ENCODE measurements around the gene ANGEL2.

GRCh38 chr1:212980123-212980785, 35.4 kb downstream of the ANGEL2 start:
- TF ChIP-seq, protein P1, sequence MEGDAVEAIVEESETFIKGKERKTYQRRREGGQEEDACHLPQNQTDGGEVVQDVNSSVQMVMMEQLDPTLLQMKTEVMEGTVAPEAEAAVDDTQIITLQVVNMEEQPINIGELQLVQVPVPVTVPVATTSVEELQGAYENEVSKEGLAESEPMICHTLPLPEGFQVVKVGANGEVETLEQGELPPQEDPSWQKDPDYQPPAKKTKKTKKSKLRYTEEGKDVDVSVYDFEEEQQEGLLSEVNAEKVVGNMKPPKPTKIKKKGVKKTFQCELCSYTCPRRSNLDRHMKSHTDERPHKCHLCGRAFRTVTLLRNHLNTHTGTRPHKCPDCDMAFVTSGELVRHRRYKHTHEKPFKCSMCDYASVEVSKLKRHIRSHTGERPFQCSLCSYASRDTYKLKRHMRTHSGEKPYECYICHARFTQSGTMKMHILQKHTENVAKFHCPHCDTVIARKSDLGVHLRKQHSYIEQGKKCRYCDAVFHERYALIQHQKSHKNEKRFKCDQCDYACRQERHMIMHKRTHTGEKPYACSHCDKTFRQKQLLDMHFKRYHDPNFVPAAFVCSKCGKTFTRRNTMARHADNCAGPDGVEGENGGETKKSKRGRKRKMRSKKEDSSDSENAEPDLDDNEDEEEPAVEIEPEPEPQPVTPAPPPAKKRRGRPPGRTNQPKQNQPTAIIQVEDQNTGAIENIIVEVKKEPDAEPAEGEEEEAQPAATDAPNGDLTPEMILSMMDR (conservative IDR thresholded peaks at IDR 0.05; ENCODE audit: low read depth in 2 of 2): peak; percentile 42 to 68
- TF ChIP-seq EZH2 (IDR thresholded peaks at IDR 0.05; ENCODE audit: low read depth, unreplicated experiment) (no peak), JUNB (IDR thresholded peaks at IDR 0.05; ENCODE audit: unreplicated experiment) (no peak), POLR2AphosphoS5 (IDR thresholded peaks at IDR 0.05; ENCODE audit: low read depth) (0 out of 2 replicates have a peak, but pooled peaks have one; percentile 14), REST (IDR thresholded peaks at IDR 0.05; ENCODE audit: unreplicated experiment) (peak; percentile 51), CREB1 (CRISPR knock-in tag; IDR thresholded peaks at IDR 0.05; ENCODE audit: low read depth) (no peak), EZH2phosphoT487 (IDR thresholded peaks at IDR 0.05; ENCODE audit: unreplicated experiment) (no peak), NANOG (IDR thresholded peaks at IDR 0.05; ENCODE audit: borderline replicate concordance) (no peak)
